Activated B cell treated with CpG ODN at 0.5 μM for 24 hours (primary cell): ENCODE data around the gene ZC3H10. TPM values are rescaled to one million over a fixed set of nuclear protein-coding genes. Genes with fewer than 3 reads are reported as not detected.

Experiments used
- ATAC-seq: fragments of 200-7000 bp; cut with Tn5 transposase; one replicate; pipeline ENCODE4 v1.10.0; 2021; ENCODE audit warnings: low read depth, mild to moderate bottlenecking, moderate library complexity
- CTCF ChIA-PET: fragments of 350-600 bp; sonication (Branson Sonifier 250); formaldehyde crosslinking; loops from one replicate; lab custom pipeline; 2021; ENCODE audit warnings: antibody characterized with exemption; lab: Charles Lee
- POLR2A ChIA-PET: fragments of 350-600 bp; sonication (Branson Sonifier 250); formaldehyde crosslinking; loops from one replicate; lab custom pipeline; 2021; ENCODE audit warnings: antibody characterized with exemption; lab: Charles Lee
- DNase-seq: peaks from one replicate; pipeline ENCODE4 v3.0.0; 2022
- H3K27ac Mint-ChIP-seq: one replicate; pipeline ENCODE4 v1.8.0; 2020; ENCODE audit warnings: mixed read lengths
- H3K27me3 Mint-ChIP-seq: one replicate; pipeline ENCODE4 v1.8.0; 2021; ENCODE audit warnings: mixed read lengths
- H3K36me3 Mint-ChIP-seq: one replicate; pipeline ENCODE4 v1.8.0; 2021; ENCODE audit warnings: low read depth, mixed read lengths
- H3K4me1 Mint-ChIP-seq: one replicate; pipeline ENCODE4 v1.8.0; 2021; ENCODE audit warnings: mixed read lengths
- H3K4me3 Mint-ChIP-seq: one replicate; pipeline ENCODE4 v1.8.0; 2020; ENCODE audit warnings: mild to moderate bottlenecking, mixed read lengths
- H3K9me3 Mint-ChIP-seq: one replicate; pipeline ENCODE4 v1.8.0; 2020; ENCODE audit warnings: mixed read lengths
- intact Hi-C: fragments of 100-400 bp; cut with micrococcal nuclease; formaldehyde crosslinking; loops from one replicate; pipeline ENCODE4 v1.15.1; 2024
- total RNA-seq: library from RNA; stranded (reverse); gene quantifications from 2 replicates; pipeline ENCODE4 v1.2.3, GENCODE V29; 2022
- TF ChIP-seq, protein P1 (sequence below): fragments of 200-600 bp; IDR thresholded peaks from one replicate; pipeline ENCODE4 v1.8.0; 2022; ENCODE audit warnings: antibody characterized with exemption, mild to moderate bottlenecking

ZC3H10 gene
- total RNA-seq, 1 donor from 2014 or later, result 15.4 TPM

DNA sequence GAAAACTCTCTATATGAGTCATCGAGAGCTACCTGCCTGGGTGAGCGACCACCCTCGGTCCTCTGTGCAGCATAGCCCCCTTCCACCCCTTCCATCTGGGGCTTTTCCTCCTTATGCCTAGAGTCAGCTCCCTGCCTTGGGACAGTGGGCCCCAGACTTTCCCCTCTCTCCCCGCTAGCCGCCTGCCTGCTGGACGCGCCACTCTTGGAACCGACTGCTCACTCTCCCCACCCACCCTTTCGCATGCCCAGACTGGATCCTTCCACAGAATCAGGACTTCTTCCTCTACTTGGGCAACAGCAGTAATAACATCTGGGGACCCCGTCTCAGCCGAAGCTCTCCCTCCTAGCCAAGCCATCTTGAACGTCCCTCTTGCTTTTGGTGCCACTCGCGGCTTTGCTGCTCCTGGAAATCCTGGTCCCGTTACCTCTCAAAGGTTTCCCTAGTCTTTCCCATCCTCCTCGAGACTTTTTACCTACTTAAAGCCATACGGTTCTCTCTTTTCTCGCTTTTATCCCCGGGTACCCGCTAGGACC lies 10.7 kb downstream of the ZC3H10 start:
- peaks cover 52% of the 10 kb centered on the region for H3K36me3 Mint-ChIP-seq
- H3K27me3 Mint-ChIP-seq, result no peaks in the 10 kb centered on the region
- peaks cover 69% of the 10 kb centered on the region for H3K4me1 Mint-ChIP-seq

DNA sequence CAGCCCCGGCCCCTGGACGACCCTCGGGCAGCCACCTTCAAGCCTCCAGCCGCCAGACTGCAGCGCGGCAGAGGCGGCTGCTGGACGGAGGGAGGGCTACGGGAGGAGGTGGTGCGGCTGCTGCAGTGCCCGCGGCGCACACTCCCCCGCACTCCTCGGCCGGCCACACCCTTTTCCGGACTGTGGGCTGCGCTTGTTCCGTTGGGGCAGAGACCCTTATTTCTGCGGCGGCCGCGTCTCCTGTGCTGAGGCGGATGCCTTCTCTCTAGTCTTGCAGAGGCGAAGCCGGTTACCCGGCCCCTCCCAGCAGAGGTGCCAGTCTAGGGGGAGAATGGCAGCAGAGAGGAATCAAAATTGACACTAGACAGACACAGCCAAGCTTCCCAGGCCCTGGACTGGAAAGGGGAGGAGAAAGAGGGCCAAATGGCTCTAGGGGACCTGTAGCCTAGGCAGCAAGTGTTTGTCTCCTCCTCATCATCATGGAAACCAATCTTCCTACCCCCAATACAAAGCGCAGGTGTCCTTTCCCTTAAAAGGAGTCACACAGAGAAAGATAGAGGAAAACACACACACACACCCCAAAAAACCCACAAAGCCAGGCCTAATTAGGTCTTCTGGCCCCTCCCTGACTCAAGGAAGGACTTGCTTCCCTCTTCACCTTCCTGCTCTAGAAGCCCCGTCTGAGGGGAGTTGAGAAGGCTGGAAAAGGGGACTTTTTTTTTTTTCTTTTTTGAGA lies 11.3 kb downstream of the ZC3H10 start:
- peaks cover 53% of the 10 kb centered on the region for H3K36me3 Mint-ChIP-seq
- H3K9me3 Mint-ChIP-seq, result no peaks in the 10 kb centered on the region
- DNase-seq, result peak; percentile 63
- TF ChIP-seq, protein P1, sequence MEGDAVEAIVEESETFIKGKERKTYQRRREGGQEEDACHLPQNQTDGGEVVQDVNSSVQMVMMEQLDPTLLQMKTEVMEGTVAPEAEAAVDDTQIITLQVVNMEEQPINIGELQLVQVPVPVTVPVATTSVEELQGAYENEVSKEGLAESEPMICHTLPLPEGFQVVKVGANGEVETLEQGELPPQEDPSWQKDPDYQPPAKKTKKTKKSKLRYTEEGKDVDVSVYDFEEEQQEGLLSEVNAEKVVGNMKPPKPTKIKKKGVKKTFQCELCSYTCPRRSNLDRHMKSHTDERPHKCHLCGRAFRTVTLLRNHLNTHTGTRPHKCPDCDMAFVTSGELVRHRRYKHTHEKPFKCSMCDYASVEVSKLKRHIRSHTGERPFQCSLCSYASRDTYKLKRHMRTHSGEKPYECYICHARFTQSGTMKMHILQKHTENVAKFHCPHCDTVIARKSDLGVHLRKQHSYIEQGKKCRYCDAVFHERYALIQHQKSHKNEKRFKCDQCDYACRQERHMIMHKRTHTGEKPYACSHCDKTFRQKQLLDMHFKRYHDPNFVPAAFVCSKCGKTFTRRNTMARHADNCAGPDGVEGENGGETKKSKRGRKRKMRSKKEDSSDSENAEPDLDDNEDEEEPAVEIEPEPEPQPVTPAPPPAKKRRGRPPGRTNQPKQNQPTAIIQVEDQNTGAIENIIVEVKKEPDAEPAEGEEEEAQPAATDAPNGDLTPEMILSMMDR, result no peak
- ChIA-PET POLR2A (interaction anchor here (0.6 to 6.3 kb wide), 14 partner anchors 8 to 358 kb away, joined by 3 to 104 read pairs (median 14); partner anchors contain the start of genes GLS2, MYL6, MYL6B and PA2G4), CTCF (interaction anchor here (1.2 to 6.0 kb wide), 5 partner anchors 8 to 63 kb away, joined by 3 to 59 read pairs (median 4); partner anchors contain the start of genes SMARCC2 and ZC3H10)
- peak; percentile 27 for ATAC-seq
- H3K4me3 Mint-ChIP-seq, result peak overlapping the region; percentile 97
- H3K4me1 Mint-ChIP-seq, result peaks cover 64% of the 10 kb centered on the region
- peak overlapping the region; percentile 98 for H3K27ac Mint-ChIP-seq
- intact Hi-C loops, result loop anchor here (10.0 kb wide), 1 partner anchor 465 kb away; no protein-coding TSS in a partner anchor
- H3K27me3 Mint-ChIP-seq, result no peaks in the 10 kb centered on the region

More for the DNA sequence above, 10.7 kb downstream of the ZC3H10 start:
- intact Hi-C loops, result loop anchor here (1.0 to 10.0 kb wide), 3 partner anchors 24 to 466 kb away; partner anchors contain the start of genes MYL6B and PA2G4
- TF ChIP-seq, protein P1, result no peak
- no peak for ATAC-seq
- no peak for DNase-seq
- Mint-ChIP-seq H3K4me3 (peak overlapping the region; percentile 97), H3K9me3 (no peaks in the 10 kb centered on the region), H3K27ac (peak overlapping the region; percentile 98)
- POLR2A ChIA-PET, result interaction anchor here (0.6 to 6.3 kb wide), 25 partner anchors 8 to 559 kb away, joined by 3 to 104 read pairs (median 4); partner anchors contain the start of genes CNPY2, CS, IL23A and MYL6
- CTCF ChIA-PET, result interaction anchor here (1.4 to 6.0 kb wide), 5 partner anchors 9 to 335 kb away, joined by 4 to 59 read pairs (median 8); partner anchors contain the start of genes RNF41, SMARCC2 and ZC3H10

DNA sequence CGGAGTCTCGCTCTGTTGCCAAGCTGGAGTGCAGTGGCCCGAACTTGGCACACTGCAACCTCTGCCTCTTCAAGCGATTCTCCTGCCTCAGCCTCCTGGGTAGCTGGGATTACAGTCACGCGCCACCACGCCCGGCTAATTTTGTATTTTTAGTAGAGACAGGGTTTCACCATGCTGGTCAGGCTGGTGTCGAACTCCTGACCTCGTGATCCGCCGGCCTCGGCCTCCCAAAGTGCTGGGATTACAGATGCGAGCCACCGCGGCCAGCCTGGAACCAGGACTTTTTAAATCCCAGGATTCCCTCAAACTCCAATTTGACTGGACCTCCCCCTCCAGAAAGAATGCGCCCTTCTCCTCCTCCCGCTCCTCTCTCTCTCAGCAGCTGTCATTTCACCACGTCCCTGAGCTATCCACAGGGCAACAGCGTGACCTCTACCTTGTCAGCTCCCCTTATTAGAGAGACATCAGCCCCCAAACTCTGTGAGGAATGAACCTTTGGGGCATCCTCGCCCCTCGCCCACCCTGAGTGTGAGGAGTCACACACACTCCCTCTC lies 12.0 kb downstream of the ZC3H10 start:
- Mint-ChIP-seq H3K36me3 (peaks cover 54% of the 10 kb centered on the region), H3K4me1 (peaks cover 61% of the 10 kb centered on the region), H3K4me3 (peak overlapping the region; percentile 97), H3K27ac (peak overlapping the region; percentile 98), H3K9me3 (no peaks in the 10 kb centered on the region), H3K27me3 (no peaks in the 10 kb centered on the region)
- TF ChIP-seq, protein P1, result no peak
- ATAC-seq (no peak), DNase-seq (no peak)
- intact Hi-C loops, result loop anchor here (10.0 kb wide), 1 partner anchor 465 kb away; no protein-coding TSS in a partner anchor
- ChIA-PET CTCF (interaction anchor here (1.2 to 2.0 kb wide), 2 partner anchors 14 to 63 kb away, joined by 3 to 4 read pairs; no protein-coding TSS in a partner anchor), POLR2A (interaction anchor here (0.6 to 6.3 kb wide), 9 partner anchors 9 to 358 kb away, joined by 3 to 104 read pairs (median 6); partner anchors contain the start of genes GLS2, MYL6, MYL6B and RPL41)

DNA sequence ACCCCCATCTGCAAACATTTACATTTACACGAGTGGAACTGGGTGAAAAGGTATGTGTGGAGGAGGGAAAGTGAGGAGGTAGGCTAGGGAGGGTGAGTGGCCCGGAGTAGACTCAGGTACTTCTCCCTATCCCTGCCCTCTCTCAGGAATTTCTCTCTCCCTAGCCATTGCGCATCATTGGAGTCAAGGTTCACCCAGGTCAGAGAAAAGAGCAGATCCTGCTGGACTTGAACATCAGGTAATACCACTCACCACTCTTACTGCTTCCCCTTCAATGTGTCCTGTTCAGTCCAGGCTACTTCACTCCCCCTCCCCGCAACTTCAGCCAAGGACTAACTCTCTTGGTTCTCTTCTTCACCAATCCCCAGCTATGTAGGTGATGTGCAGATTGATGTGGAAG lies 12.8 kb downstream of the ZC3H10 start:
- ATAC-seq (no peak), DNase-seq (no peak)
- ChIA-PET CTCF (interaction anchor here (2.0 kb wide), 1 partner anchor 62 kb away, joined by 4 read pairs; no protein-coding TSS in a partner anchor), POLR2A (interaction anchor here (1.3 to 5.8 kb wide), 3 partner anchors 18 to 27 kb away, joined by 3 to 80 read pairs (median 67); partner anchors contain the start of genes MYL6 and MYL6B)
- Mint-ChIP-seq H3K27me3 (no peaks in the 10 kb centered on the region), H3K36me3 (peaks cover 59% of the 10 kb centered on the region), H3K4me1 (peaks cover 55% of the 10 kb centered on the region), H3K4me3 (no peak overlapping the region), H3K9me3 (no peaks in the 10 kb centered on the region), H3K27ac (peak overlapping the region; percentile 98)
- intact Hi-C loops, result no loop called here
- TF ChIP-seq, protein P1, result no peak
